ENCODE data around the gene PAPSS2. TPM values are rescaled to one million over a fixed set of nuclear protein-coding genes. Genes with fewer than 3 reads are reported as not detected.
"Not testable (repeated sequence)": the region's sequence is repeated elsewhere in the genome, so short reads cannot be mapped to it uniquely, and the experiment has no call there.

The PAPSS2 gene
- total RNA-seq = 10 to 100 TPM in 4 of 8 experiments, 1 to 10 TPM in 2, under 1 TPM in 2; 0.75 to 60.6 (median 7.3) TPM

DNA sequence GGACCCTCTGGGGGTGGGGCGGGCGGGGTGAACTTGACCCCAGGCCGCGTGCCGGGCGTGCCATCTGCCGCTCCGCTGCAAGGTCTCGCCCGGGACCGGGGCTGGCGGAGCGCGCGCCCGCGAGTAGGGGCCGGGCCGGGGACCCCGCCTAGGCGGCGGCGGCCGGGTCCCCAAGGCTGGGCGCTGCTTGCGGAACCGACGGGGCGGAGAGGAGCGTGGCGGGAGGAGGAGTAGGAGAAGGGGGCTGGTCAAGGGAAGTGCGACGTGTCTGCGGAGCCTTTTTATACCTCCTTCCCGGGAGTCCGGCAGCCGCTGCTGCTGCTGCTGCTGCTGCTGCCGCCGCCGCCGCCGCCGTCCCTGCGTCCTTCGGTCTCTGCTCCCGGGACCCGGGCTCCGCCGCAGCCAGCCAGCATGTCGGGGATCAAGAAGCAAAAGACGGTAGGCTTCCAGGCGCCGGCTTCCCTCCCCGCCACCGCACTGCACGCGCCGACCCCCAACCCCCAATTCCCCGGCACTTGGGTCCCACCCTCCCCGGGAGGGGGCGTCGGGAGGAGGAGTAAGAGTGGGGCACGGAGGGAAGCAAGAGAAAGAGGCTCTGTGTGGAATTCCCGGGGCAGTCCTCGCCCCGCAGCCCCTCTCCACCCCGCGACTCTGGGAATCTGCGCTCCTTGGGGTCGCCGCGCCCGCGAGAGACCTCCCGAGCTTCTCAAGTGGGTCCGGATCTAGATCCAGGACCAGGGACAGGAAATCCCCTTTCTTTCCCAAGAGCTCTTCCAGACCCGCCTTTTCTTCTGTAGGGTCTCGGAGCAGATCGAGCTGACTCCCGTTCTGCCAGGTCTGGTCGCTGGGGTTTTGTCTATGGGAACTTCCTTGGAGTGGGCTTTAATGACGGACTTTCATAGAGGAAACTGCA, at the start of gene PAPSS2:
Gene PAPSS2, plus strand, starts transcription at position 308 of the 913 bp plus-strand sequence. Its CDS starts 104 bp downstream, at position 412.
- in situ Hi-C loops (cut with MboI; ENCODE audit: low pct_unique_long_range_greater_than_20kb in 2 of 9, low sequenced_read_pairs in 9 of 9, unreplicated experiment in 9 of 9) = loop anchor here in 2 of 9 experiments (10.0 to 25.0 kb wide), 2 partner anchors 75 to 123 kb away; no protein-coding TSS in a partner anchor
- 0 to 7% (median 0%) methylated on average over 1 to 11 of the region's 82 CpGs; no CpG with 5 or more reads in 4 of the 10 experiments for WGBS, 10 experiments
- no peak within 1 kb of the TSS for H3K27ac ChIP-seq
- peak; percentile 74 to 83 (median 79) for ATAC-seq (replicated peaks in 6 of 8)
- peaks cover 0 to 2% of the 10 kb centered on the region in 2 donors for H3K4me1 ChIP-seq (replicated peaks in 1 of 2)
- H3K4me3 ChIP-seq = peak within 1 kb of the TSS; percentile 52 to 90 (median 63)

DNA sequence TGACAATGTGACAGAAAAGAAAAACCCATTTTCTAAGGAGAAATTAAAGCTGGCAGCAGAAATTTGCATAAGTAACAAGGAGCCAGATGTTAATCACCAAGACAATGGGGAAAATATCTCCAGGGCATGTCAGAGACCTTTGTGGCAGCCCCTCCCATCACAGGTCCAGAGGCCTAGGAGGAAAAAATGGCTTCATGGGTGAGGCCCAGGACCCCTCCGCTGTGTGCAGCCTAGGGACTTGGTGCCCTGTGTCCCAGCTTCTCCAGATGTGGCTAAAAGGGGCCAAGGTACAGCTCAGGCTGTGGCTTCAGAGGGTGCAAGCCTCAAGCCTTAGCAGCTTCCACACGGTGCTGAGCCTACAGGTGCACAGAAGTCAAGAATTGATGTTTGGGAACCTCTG, 48.3 kb upstream of the PAPSS2 start:
- H3K4me3 ChIP-seq; ATAC-seq (replicated peaks in 6 of 8); H3K4me1 ChIP-seq (replicated peaks in 1 of 2); in situ Hi-C loops (cut with MboI; ENCODE audit: low pct_unique_long_range_greater_than_20kb in 2 of 9, low sequenced_read_pairs in 9 of 9, unreplicated experiment in 9 of 9); H3K27ac ChIP-seq: not testable (repeated sequence)
- WGBS, 10 experiments = 50 to 92% methylated on average over 1 to 2 of the region's 2 CpGs; no CpG with 5 or more reads in 8 of the 10 experiments

DNA sequence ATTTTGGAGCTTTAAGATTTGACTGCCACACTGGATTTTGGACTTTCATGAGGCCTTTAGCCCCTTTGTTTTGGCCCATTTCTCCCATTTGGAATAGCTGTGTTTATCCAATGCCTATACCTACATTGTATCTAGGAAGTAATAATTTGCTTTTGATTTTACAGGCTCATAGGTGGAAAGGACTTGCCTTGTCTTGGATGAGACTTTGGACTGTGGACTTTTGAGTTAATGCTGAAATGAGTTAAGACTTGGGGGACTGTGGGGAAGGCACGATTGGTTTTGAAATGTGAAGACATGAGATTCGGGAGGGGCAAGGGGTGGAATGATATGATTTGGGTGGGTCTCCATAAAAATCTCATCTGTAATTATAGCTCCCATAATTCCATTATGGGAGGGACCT, 47.6 kb upstream of the PAPSS2 start:
- no peak for ATAC-seq (replicated peaks in 6 of 8)
- no peak overlapping the region for H3K4me3 ChIP-seq
- in situ Hi-C loops (cut with MboI; ENCODE audit: low pct_unique_long_range_greater_than_20kb in 2 of 9, low sequenced_read_pairs in 9 of 9, unreplicated experiment in 9 of 9) = no loop called here

DNA sequence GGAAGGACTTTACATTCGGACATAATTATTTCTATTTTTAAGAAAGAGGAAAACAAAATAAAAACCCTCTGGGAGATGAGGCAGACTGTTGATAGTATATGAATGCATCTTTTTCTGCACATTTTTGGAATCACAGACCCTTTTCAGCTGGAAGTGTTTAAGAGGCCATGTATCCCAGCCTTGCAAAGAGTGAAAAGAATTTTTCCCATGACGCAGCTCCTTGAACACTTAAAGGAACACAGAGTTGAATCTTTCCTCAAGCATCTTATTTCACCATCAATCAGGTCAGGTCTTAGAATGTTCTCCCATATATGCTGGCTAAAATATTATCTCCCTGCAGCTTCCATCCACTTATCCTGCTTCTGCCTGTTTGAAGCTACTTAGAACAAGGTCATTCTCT, 45.9 kb upstream of the PAPSS2 start:
- Histone ChIP-seq H3K4me1 (replicated peaks in 1 of 2) (peaks cover 0 to 2% of the 10 kb centered on the region in 2 donors), H3K27ac (no peak overlapping the region), H3K4me3 (no peak overlapping the region)
- 56 to 100% (median 100%) methylated on average over 1 to 2 of the region's 2 CpGs; no CpG with 5 or more reads in 1 of the 10 experiments for WGBS, 10 experiments
- in situ Hi-C loops (cut with MboI; ENCODE audit: low pct_unique_long_range_greater_than_20kb in 2 of 9, low sequenced_read_pairs in 9 of 9, unreplicated experiment in 9 of 9) = no loop called here
- no peak for ATAC-seq (replicated peaks in 6 of 8)

More for the DNA sequence above, 47.6 kb upstream of the PAPSS2 start:
- WGBS, 10 experiments = 50 to 100% (median 84%) methylated on average over 1 to 2 of the region's 2 CpGs; no CpG with 5 or more reads in 6 of the 10 experiments
- Histone ChIP-seq H3K4me1 (replicated peaks in 1 of 2) (peaks cover 0 to 2% of the 10 kb centered on the region in 2 donors), H3K27ac (no peak overlapping the region)

DNA sequence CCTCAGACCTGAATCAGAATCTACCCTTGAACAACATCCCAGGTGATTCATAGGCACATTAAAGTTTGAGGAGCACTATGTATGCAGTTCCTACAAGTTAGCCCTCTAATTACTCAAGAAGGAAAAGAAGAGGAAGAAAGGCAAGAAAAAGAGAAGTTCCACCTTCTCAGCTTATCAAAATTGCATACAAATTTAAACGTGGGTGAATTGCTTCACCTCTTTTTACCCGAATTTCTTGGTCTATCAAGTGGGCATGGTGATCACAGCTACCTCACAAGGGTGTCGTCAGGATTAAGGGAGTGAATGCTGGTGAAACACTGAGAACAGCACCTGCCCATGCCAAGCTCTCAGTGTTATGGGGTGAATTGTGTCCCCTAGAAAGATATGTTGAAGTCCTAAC, 43.8 kb upstream of the PAPSS2 start:
- Histone ChIP-seq H3K27ac (no peak overlapping the region), H3K4me1 (replicated peaks in 1 of 2) (no peaks in the 10 kb centered on the region), H3K4me3 (no peak overlapping the region)
- ATAC-seq (replicated peaks in 6 of 8) = no peak
- in situ Hi-C loops (cut with MboI; ENCODE audit: low pct_unique_long_range_greater_than_20kb in 2 of 9, low sequenced_read_pairs in 9 of 9, unreplicated experiment in 9 of 9) = no loop called here
- WGBS, 10 experiments = 0 to 100% (median 45%) methylated on average over 1 to 3 of the region's 3 CpGs; no CpG with 5 or more reads in 2 of the 10 experiments

DNA sequence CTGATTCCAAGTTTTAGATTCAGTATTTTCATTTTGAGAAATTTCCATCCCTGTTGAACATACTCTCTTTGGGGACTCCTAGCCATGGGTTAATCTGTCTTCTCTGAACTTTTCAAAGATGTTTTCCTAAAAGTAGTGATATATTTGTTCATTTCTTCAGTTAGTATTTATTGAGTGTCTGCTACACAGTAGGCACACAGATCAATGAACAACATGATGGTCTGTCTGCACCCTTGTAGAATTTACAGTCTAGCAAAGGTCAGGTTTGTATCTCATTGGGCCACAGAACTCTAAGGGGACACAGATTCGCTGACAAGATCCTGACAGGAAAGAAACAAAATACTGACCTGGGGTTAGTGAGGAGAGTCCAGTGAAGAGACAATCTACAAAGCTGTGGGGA, 42.2 kb upstream of the PAPSS2 start:
- ATAC-seq (replicated peaks in 6 of 8) = no peak
- no peak overlapping the region for H3K4me3 ChIP-seq
- H3K27ac ChIP-seq = no peak overlapping the region
- 40 to 100% (median 100%) methylated on average over 1 of the region's 1 CpG; no CpG with 5 or more reads in 1 of the 10 experiments for WGBS, 10 experiments
- H3K4me1 ChIP-seq (replicated peaks in 1 of 2) = no peaks in the 10 kb centered on the region
- in situ Hi-C loops (cut with MboI; ENCODE audit: low pct_unique_long_range_greater_than_20kb in 2 of 9, low sequenced_read_pairs in 9 of 9, unreplicated experiment in 9 of 9) = no loop called here

DNA sequence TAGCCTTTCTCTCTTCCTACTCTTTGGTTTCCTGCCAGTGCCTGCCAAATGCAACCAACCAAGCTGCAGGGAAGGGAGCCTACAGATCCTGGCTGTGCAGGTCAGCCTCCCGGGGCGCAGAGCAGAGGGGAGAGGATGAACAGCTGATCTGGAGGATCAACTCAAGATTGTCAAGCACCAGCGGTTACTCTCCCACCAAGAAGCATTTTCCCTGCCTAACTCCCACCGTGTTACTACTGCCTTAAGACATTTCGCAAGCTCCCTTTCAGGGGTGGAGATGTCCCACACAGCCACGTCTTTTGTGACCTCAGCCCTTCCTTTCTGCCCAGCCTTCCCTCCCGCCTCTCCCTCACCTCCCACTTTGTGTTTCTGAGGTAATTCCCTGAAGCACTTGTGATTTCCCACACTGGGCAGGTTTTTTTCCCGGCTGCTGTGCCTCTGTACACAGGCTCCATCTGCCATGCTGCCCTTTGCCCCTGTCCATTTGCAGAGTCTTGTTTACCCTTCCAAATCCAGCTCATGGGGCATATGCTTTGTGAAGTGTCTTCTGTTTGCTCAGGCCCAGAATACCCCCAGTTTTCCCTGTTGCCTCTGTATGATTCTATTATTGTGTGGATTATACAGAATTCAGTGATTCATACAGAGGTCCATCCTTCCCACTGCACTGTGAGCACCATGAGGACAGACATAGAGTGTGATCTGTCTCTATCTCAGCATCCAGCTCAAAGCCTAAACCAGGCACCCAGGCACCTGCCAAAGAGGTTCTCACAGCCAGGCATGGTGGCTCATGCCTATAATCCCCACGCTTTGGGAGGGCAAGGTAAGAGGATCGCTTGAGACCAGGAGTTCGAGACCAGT, 40.9 kb upstream of the PAPSS2 start:
- in situ Hi-C loops (cut with MboI; ENCODE audit: low pct_unique_long_range_greater_than_20kb in 2 of 9, low sequenced_read_pairs in 9 of 9, unreplicated experiment in 9 of 9) = no loop called here
- Histone ChIP-seq H3K27ac (no peak overlapping the region), H3K4me1 (replicated peaks in 1 of 2) (no peaks in the 10 kb centered on the region), H3K4me3 (no peak overlapping the region)
- WGBS, 10 experiments = 59 to 93% (median 87%) methylated on average over 1 to 9 of the region's 11 CpGs; no CpG with 5 or more reads in 3 of the 10 experiments
- ATAC-seq (replicated peaks in 6 of 8) = peak; percentile 23 to 81 (median 52)

DNA sequence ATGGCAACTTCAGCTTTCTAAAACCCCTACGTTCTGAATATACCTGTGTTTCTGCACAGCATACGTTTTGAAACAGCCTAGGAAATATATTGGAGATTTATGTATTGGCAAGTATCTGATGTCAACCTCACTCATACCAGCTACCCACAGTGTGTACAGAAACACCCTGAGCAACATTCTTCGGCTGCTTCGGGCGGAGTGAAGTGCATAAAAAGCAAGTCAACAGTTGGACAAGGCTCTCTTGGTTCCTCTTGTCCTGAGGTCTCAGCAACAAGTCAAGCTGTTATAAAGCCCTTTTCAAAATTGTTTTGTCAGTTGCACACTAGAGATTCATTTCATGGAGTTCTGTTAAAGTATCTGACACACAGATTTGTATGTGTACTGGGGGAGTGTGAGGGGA, 40.0 kb upstream of the PAPSS2 start:
- ATAC-seq (replicated peaks in 6 of 8) = peak in 4 of 8 experiments; percentile 63 to 88 (median 78)

DNA sequence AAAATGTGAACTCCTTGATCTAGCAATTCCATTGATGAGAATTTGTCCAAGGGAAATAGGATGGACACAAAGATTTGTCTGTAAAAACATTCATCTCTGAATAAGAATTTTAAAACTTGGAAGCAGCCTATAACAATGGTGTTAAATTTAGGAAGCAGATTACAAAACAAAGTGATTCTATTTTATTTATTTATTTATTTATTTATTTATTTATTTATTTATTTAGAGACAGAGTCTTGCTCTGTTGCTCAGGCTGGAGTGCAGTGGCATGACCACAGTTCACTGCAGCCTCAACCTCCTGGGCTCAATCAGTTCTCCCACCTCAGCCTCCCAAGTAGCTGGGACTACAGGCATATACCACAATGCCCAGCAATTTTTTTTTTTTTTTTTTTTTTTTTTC, 38.2 kb upstream of the PAPSS2 start:
- in situ Hi-C loops (cut with MboI; ENCODE audit: low pct_unique_long_range_greater_than_20kb in 2 of 9, low sequenced_read_pairs in 9 of 9, unreplicated experiment in 9 of 9); H3K4me1 ChIP-seq (replicated peaks in 1 of 2); H3K27ac ChIP-seq; H3K4me3 ChIP-seq; ATAC-seq (replicated peaks in 6 of 8): not testable (repeated sequence)

More for the DNA sequence above, 40.0 kb upstream of the PAPSS2 start:
- no peaks in the 10 kb centered on the region for H3K4me1 ChIP-seq (replicated peaks in 1 of 2)
- H3K4me3 ChIP-seq = no peak overlapping the region
- no peak overlapping the region for H3K27ac ChIP-seq
- in situ Hi-C loops (cut with MboI; ENCODE audit: low pct_unique_long_range_greater_than_20kb in 2 of 9, low sequenced_read_pairs in 9 of 9, unreplicated experiment in 9 of 9) = no loop called here
- 19 to 97% (median 73%) methylated on average over 2 to 5 of the region's 5 CpGs for WGBS, 10 experiments

DNA sequence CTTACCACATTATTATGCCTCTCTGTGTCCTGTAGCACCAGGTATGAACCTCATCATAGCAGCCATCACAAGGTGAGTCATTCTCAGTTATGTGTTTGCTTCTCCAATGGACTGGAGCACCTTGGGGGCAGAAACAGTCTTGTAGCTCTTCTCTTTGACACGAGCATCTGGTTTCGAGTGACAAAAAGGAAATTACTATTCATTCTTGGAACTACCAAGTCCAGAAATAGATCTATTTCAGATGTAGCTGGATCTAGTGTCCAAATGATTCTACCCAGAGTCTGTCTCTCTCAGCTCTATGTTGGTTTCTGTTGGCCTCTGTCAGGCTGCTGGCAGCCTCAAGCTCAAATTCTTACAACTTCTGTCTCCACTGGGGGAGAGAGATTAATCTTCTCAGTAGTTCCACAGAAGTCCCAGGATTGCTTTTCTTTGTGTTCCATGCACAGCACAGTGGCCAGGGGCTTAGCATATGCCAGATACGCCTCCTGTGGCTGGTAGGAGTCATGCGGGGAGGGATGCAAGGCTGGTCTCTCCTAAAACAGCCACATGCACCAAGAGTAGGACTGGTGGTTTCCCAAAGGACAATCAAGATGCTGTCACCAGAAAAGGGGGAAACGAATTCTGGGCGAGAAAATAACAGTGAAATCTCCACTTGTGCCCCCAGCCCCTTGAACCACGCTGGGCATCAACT, 37.2 kb upstream of the PAPSS2 start:
- in situ Hi-C loops (cut with MboI; ENCODE audit: low pct_unique_long_range_greater_than_20kb in 2 of 9, low sequenced_read_pairs in 9 of 9, unreplicated experiment in 9 of 9) = no loop called here
- Histone ChIP-seq H3K4me1 (replicated peaks in 1 of 2) (no peaks in the 10 kb centered on the region), H3K27ac (no peak overlapping the region), H3K4me3 (no peak overlapping the region)
- 18 to 100% (median 80%) methylated on average over 1 to 7 of the region's 7 CpGs; no CpG with 5 or more reads in 1 of the 10 experiments for WGBS, 10 experiments
- ATAC-seq (replicated peaks in 6 of 8) = peak in 3 of 8 experiments; percentile 7 to 64 (median 28)

DNA sequence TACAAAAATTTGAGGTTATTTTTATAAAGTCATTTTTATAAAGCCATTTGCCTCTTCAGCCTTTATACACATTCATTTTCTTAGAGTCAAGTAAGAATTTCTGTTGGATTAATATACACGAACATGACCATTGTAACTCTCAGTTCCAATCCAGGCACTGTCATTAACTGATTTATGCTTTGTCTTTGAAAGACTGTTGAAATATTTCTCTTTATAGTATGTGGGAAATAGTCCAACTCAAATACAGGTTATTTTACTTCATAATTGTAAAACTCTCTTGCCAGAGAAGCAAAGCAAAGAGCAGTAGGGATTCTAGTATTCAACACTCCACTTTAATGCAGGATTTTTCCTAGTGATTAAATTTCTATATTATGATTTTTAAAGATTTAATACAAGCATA, 36.5 kb upstream of the PAPSS2 start:
- H3K4me1 ChIP-seq (replicated peaks in 1 of 2) = no peaks in the 10 kb centered on the region
- in situ Hi-C loops (cut with MboI; ENCODE audit: low pct_unique_long_range_greater_than_20kb in 2 of 9, low sequenced_read_pairs in 9 of 9, unreplicated experiment in 9 of 9) = no loop called here
- H3K27ac ChIP-seq = no peak overlapping the region
- ATAC-seq (replicated peaks in 6 of 8) = no peak
- WGBS, 10 experiments = 88 to 100% (median 94%) methylated on average over 1 of the region's 1 CpG; no CpG with 5 or more reads in 2 of the 10 experiments
- no peak overlapping the region for H3K4me3 ChIP-seq

DNA sequence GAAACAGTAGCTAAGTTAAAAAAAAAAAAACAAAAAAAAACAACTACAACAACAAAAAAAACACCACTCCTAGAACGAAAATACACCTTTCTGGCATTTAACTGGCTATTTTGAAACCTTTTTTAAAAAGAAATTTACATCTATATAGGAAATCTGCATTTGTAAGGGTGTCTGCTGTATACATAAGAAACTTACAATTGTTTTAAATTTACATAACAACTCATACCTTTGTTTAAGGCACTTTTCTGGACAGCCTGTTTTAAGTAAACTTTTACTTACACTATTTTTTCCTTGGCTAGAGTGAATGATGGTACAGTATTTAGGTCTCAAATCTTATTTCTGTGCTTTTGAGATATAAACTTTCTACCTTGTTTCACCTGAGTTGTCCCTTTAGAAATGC, 34.0 kb upstream of the PAPSS2 start:
- H3K27ac ChIP-seq = no peak overlapping the region
- WGBS, 10 experiments = 0 to 43% (median 11%) methylated on average over 1 of the region's 1 CpG
- in situ Hi-C loops (cut with MboI; ENCODE audit: low pct_unique_long_range_greater_than_20kb in 2 of 9, low sequenced_read_pairs in 9 of 9, unreplicated experiment in 9 of 9) = loop anchor here in 1 of 9 experiments (25.0 kb wide), 1 partner anchor 88 kb away; no protein-coding TSS in a partner anchor
- no peaks in the 10 kb centered on the region for H3K4me1 ChIP-seq (replicated peaks in 1 of 2)
- ATAC-seq (replicated peaks in 6 of 8) = no peak
- H3K4me3 ChIP-seq = no peak overlapping the region
